B cell (primary cell): Measurements from ENCODE around the gene XRRA1. TPM values are rescaled to one million over a fixed set of nuclear protein-coding genes. Genes with fewer than 3 reads are reported as not detected.

Experiments
- ATAC-seq: fragments of 200-7000 bp; cut with Tn5 transposase; one replicate; pipeline ENCODE4 v1.10.0; 2021; ENCODE audit warnings: low read depth, mild to moderate bottlenecking, moderate number of reproducible peaks, moderate library complexity
- CTCF ChIA-PET: fragments of 350-600 bp; sonication (Branson Sonifier 250); formaldehyde crosslinking; loops from one replicate; lab custom pipeline; 2021; ENCODE audit warnings: antibody characterized with exemption, inconsistent platforms; lab: Charles Lee
- POLR2A ChIA-PET: fragments of 350-600 bp; sonication (Branson Sonifier 250); formaldehyde crosslinking; loops from one replicate; lab custom pipeline; 2021; ENCODE audit warnings: antibody characterized with exemption; lab: Charles Lee
- DNase-seq: peaks from one replicate; pipeline ENCODE4 v3.0.0; 2013
- H2AFZ ChIP-seq: 2 replicates; pipeline ENCODE4 v1.6.1; 2012; ENCODE audit warnings: mild to moderate bottlenecking, low read depth, low read length; ENCODE audit not compliant: insufficient read depth, poor library complexity, severe bottlenecking
- H3K27ac ChIP-seq, 2 donors: 1 replicate in 1 of 2; 2 replicates in 1 of 2; pipeline ENCODE4 v1.5.1; 2012 to 2013; ENCODE audit warnings: low read length in 2 of 2, mild to moderate bottlenecking in 2 of 2, moderate library complexity in 1 of 2
- H3K27me3 ChIP-seq, 4 experiments: fragments of 200-600 bp in 1 of 4; sonication (generic) in 1 of 4; replicated peaks in 1 of 4; 1 replicate in 2 of 4; 2 replicates in 2 of 4; pipeline versions ENCODE4 v1.6.1 to v1.7.0; 2013 to 2016; ENCODE audit warnings: low read length in 3 of 4, mild to moderate bottlenecking in 2 of 4, mixed read lengths in 1 of 4, moderate library complexity in 1 of 4; ENCODE audit not compliant: insufficient read depth in 4 of 4, control insufficient read depth in 3 of 4; ENCODE audit errors: control extremely low read depth in 1 of 4
- H3K36me3 ChIP-seq, 2 experiments: replicated peaks in 1 of 2; 1 replicate in 1 of 2; 2 replicates in 1 of 2; pipeline versions ENCODE4 v1.6.1 to v1.7.1; 2013; ENCODE audit warnings: low read length in 1 of 2; ENCODE audit not compliant: insufficient read depth in 2 of 2, control insufficient read depth in 1 of 2; ENCODE audit errors: control extremely low read depth in 1 of 2, extremely low read depth in 1 of 2
- H3K4me1 ChIP-seq, 2 donors: fragments of 200-600 bp in 1 of 2; sonication (generic) in 1 of 2; 1 replicate in 1 of 2; 2 replicates in 1 of 2; pipeline versions ENCODE4 v1.5.1 to v1.6.1; 2013 to 2017; ENCODE audit warnings: low read length in 2 of 2; ENCODE audit not compliant: control insufficient read depth in 2 of 2, insufficient read depth in 2 of 2
- H3K4me2 ChIP-seq: replicated peaks from 2 replicates; pipeline ENCODE3; 2012; ENCODE audit warnings: mild to moderate bottlenecking, low read depth, low read length; ENCODE audit not compliant: poor library complexity, severe bottlenecking
- H3K4me3 ChIP-seq, 5 experiments: fragments of 200-600 bp in 1 of 5; sonication (generic) in 1 of 5; 1 replicate in 3 of 5; 2 replicates in 2 of 5; pipeline versions ENCODE4 v1.5.1 to v1.7.0; 2011 to 2016; ENCODE audit warnings: low read length in 4 of 5, mild to moderate bottlenecking in 4 of 5, low read depth in 2 of 5, control low read depth in 1 of 5, moderate library complexity in 1 of 5; ENCODE audit not compliant: insufficient read depth in 1 of 5; ENCODE audit errors: control extremely low read depth in 1 of 5, extremely low read depth in 1 of 5
- H3K79me2 ChIP-seq: fragments of 200-600 bp; sonication (generic); one replicate; pipeline ENCODE4 v1.6.0; 2016; ENCODE audit warnings: low read length; ENCODE audit not compliant: control insufficient read depth, insufficient read depth
- H3K9ac ChIP-seq: fragments of 200-600 bp; sonication (generic); 2 replicates; pipeline ENCODE4 v1.6.1; 2017; ENCODE audit warnings: mild to moderate bottlenecking, low read length, moderate library complexity
- H3K9me3 ChIP-seq, 3 donors: one replicate each; pipeline versions ENCODE4 v1.6.1 to v1.7.1; 2013; ENCODE audit warnings: low read length in 2 of 3; ENCODE audit not compliant: control insufficient read depth in 2 of 3, insufficient read depth in 1 of 3; ENCODE audit errors: control extremely low read depth in 1 of 3
- H4K20me1 ChIP-seq: 2 replicates; pipeline ENCODE4 v1.6.0; 2012; ENCODE audit warnings: mild to moderate bottlenecking, low read length; ENCODE audit not compliant: insufficient read depth, control insufficient read depth, poor library complexity, severe bottlenecking
- H3K27ac Mint-ChIP-seq: one replicate; pipeline ENCODE4 v1.8.0; 2021; ENCODE audit warnings: mixed read lengths
- H3K27me3 Mint-ChIP-seq: one replicate; pipeline ENCODE4 v1.8.0; 2021; ENCODE audit warnings: mixed read lengths
- H3K4me1 Mint-ChIP-seq: one replicate; pipeline ENCODE4 v1.8.0; 2021; ENCODE audit warnings: mixed read lengths
- H3K4me3 Mint-ChIP-seq: one replicate; pipeline ENCODE4 v1.8.0; 2021; ENCODE audit warnings: mixed read lengths
- H3K9me3 Mint-ChIP-seq: one replicate; pipeline ENCODE4 v1.8.0; 2022; ENCODE audit warnings: mixed read lengths; ENCODE audit not compliant: insufficient read depth
- CTCF ChIP-seq: fragments of 200-600 bp; IDR thresholded peaks from one replicate; pipeline ENCODE4 v1.8.0; 2022; ENCODE audit warnings: antibody characterized with exemption, mild to moderate bottlenecking
- EZH2 ChIP-seq: IDR thresholded peaks from 2 replicates; pipeline ENCODE4 v1.6.1; 2012; ENCODE audit warnings: borderline replicate concordance, low read depth, mild to moderate bottlenecking, moderate library complexity, low read length; ENCODE audit not compliant: insufficient read depth, poor library complexity, severe bottlenecking
- whole genome bisulfite sequencing: methylation state at CpG from one replicate; pipeline ENCODE4 v1.1.5; 2013; ENCODE audit warnings: missing lambda C conversion rate; ENCODE audit not compliant: insufficient coverage; 5-methylcytosine and 5-hydroxymethylcytosine counted together
- intact Hi-C: fragments of 100-400 bp; cut with micrococcal nuclease; formaldehyde crosslinking; loops from one replicate; pipeline ENCODE4 v1.10.0; 2022
- polyA plus RNA-seq: library from polyadenylated mRNA; depleted of rRNA; stranded (reverse); fragments of >200 nt; gene quantifications from 2 replicates; pipeline ENCODE4 v1.2.3, GENCODE V29; 2012
- total RNA-seq, 2 donors: library from RNA; stranded (reverse); fragments of 120-200 nt in 1 of 2; gene quantifications; 1 replicate in 1 of 2; 2 replicates in 1 of 2; pipeline versions ENCODE4 v1.2.3 to v1.2.4, GENCODE V29; 2013 to 2022

XRRA1 gene
- total and polyA plus RNA-seq, 2 donors (not counting 1 experiment from before 2014, with no cell fraction given), result 6.9 to 80.8 TPM

- intact Hi-C loops, result loop anchor here (5.0 kb wide), 1 partner anchor 1398 kb away; the partner anchor contains the start of genes GVQW3 and THAP12
- no peak overlapping the region for H3K4me2 ChIP-seq
- Mint-ChIP-seq H3K27me3 (no peaks in the 10 kb centered on the region), H3K4me3 (no peak overlapping the region), H3K9me3 (no peaks in the 10 kb centered on the region), H3K4me1 (peaks cover 19% of the 10 kb centered on the region), H3K27ac (no peak overlapping the region)
- no peak for DNase-seq
- POLR2A ChIA-PET, result no interaction called here
- no peaks in the 10 kb centered on the region for H3K9me3 ChIP-seq
- WGBS, result 89% methylated on average over 1 of the region's 2 CpGs
- CTCF ChIA-PET, result no interaction called here
- H3K4me3 ChIP-seq, result no peak overlapping the region
- no peaks in the 10 kb centered on the region for H3K27me3 ChIP-seq
- H4K20me1 ChIP-seq, result no peaks in the 10 kb centered on the region
- H2AFZ ChIP-seq, result no peak overlapping the region
- H3K27ac ChIP-seq, result no peak overlapping the region
- ATAC-seq, result no peak
- H3K9ac ChIP-seq, result no peak overlapping the region
- peaks cover 15% of the 10 kb centered on the region for H3K79me2 ChIP-seq
- no peak for TF ChIP-seq EZH2
- TF ChIP-seq CTCF, result no peak
- H3K4me1 ChIP-seq, result peaks cover 9 to 15% of the 10 kb centered on the region in 2 donors
- peaks cover 0 to 4% of the 10 kb centered on the region in 2 experiments for H3K36me3 ChIP-seq
Observed at GRCh38 chr11:74984730-74985129, 35.8 kb upstream of the XRRA1 start.

- no peaks in the 10 kb centered on the region for H3K27me3 Mint-ChIP-seq
Observed at GRCh38 chr11:74984070-74984469, 35.2 kb upstream of the XRRA1 start.

More at GRCh38 chr11:74984070-74984469, 35.2 kb upstream of the XRRA1 start:
- POLR2A ChIA-PET, result no interaction called here
- no peaks in the 10 kb centered on the region for H3K9me3 Mint-ChIP-seq
- no peak overlapping the region for H3K27ac Mint-ChIP-seq
- H3K4me3 ChIP-seq, result no peak overlapping the region
- no peak overlapping the region for H3K27ac ChIP-seq
- peaks cover 0 to 6% of the 10 kb centered on the region in 2 experiments for H3K36me3 ChIP-seq
- H3K4me2 ChIP-seq, result no peak overlapping the region
- no peaks in the 10 kb centered on the region for H3K27me3 ChIP-seq
- peaks cover 10% of the 10 kb centered on the region for H3K79me2 ChIP-seq
- CTCF ChIA-PET, result no interaction called here
- peaks cover 3 to 8% of the 10 kb centered on the region in 2 donors for H3K4me1 ChIP-seq
- no peaks in the 10 kb centered on the region for H4K20me1 ChIP-seq
- no peak for ATAC-seq
- WGBS, result 95% methylated on average over 3 of the region's 3 CpGs
- no peak overlapping the region for H3K4me3 Mint-ChIP-seq
- no peak overlapping the region for H3K9ac ChIP-seq
- TF ChIP-seq CTCF (no peak), EZH2 (no peak)
- DNase-seq, result no peak
- peaks cover 12% of the 10 kb centered on the region for H3K4me1 Mint-ChIP-seq
- no peak overlapping the region for H2AFZ ChIP-seq
- no peaks in the 10 kb centered on the region for H3K9me3 ChIP-seq
- intact Hi-C loops, result no loop called here
